Rectal smooth muscle tissue (tissue), 1 donor: ENCODE data around the gene EPHA5.

ENCODE experiments used
- H3K27ac ChIP-seq: one replicate; pipeline ENCODE4 v1.7.0; 2013; ENCODE audit warnings: low read depth, low read length, inconsistent platforms
- H3K27me3 ChIP-seq: one replicate; pipeline ENCODE4 v1.7.0; 2013; ENCODE audit warnings: low read length; ENCODE audit not compliant: control insufficient read depth, insufficient read depth
- H3K36me3 ChIP-seq: one replicate; pipeline ENCODE4 v1.7.0; 2013; ENCODE audit warnings: low read length; ENCODE audit not compliant: control insufficient read depth, insufficient read depth
- H3K4me1 ChIP-seq: one replicate; pipeline ENCODE4 v1.7.0; 2013; ENCODE audit warnings: low read length; ENCODE audit not compliant: control insufficient read depth, insufficient read depth
- H3K4me3 ChIP-seq: one replicate; pipeline ENCODE4 v1.7.0; 2013; ENCODE audit warnings: low read length
- H3K9ac ChIP-seq: one replicate; pipeline ENCODE4 v1.7.0; 2013; ENCODE audit warnings: low read length

EPHA5 gene

GRCh38 chr4:65538571-65538970 is 131.7 kb downstream of the EPHA5 start:
- H3K27ac ChIP-seq, result no peak overlapping the region
- H3K4me1 ChIP-seq, result no peaks in the 10 kb centered on the region
- H3K4me3 ChIP-seq, result no peak overlapping the region
- H3K36me3 ChIP-seq, result no peaks in the 10 kb centered on the region
- no peak overlapping the region for H3K9ac ChIP-seq
- no peaks in the 10 kb centered on the region for H3K27me3 ChIP-seq

- H3K9ac ChIP-seq, result no peak overlapping the region
- no peaks in the 10 kb centered on the region for H3K4me1 ChIP-seq
- no peak overlapping the region for H3K4me3 ChIP-seq
- H3K27me3 ChIP-seq, result no peaks in the 10 kb centered on the region
- no peaks in the 10 kb centered on the region for H3K36me3 ChIP-seq
- H3K27ac ChIP-seq, result no peak overlapping the region
These were observed 135.2 kb downstream of the EPHA5 start for GRCh38 chr4:65535113-65535512.

DNA sequence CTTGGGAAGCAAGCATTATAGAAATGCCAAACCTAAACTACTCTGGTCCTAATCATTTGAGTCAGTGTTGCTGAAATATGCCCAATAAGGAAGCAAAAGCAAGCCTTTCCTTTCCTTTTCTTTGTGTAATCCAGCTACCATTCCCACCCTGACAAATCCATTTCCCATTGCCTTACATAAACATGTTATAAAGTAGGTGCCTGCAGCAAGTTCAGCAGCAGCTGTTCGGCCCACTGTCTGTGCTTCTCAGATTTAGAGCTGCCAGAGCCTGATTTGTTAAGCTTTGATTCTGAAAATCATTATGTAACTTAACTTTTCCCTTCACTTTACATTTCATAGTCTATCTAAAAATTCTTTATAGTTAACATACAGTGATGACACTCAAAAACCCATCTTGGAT is 148.6 kb downstream of the EPHA5 start:
- Histone ChIP-seq H3K4me1 (no peaks in the 10 kb centered on the region), H3K27me3 (no peaks in the 10 kb centered on the region), H3K4me3 (no peak overlapping the region), H3K36me3 (no peaks in the 10 kb centered on the region), H3K27ac (no peak overlapping the region), H3K9ac (no peak overlapping the region)

DNA sequence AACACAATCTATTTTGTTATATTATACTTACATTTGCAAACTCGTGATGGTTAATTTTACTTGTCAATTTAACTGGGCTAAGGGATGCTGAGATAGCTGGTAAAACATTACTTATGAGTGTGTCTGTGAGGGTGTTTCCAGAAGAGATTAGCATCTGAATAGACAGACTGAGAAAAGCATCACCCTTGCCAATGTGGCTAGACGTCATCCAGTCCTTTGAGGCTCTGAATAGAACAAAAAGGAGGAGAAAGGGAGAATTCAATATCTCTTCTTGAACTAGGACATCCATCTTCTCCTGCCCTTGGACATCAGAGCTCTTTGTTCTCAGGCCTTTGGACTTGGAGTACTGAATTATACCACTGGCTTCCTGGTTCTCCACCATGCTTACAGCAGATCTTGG is 154.6 kb downstream of the EPHA5 start:
- Histone ChIP-seq H3K27me3 (no peaks in the 10 kb centered on the region), H3K9ac (no peak overlapping the region), H3K4me1 (no peaks in the 10 kb centered on the region), H3K36me3 (no peaks in the 10 kb centered on the region), H3K4me3 (no peak overlapping the region), H3K27ac (no peak overlapping the region)

- Histone ChIP-seq H3K27ac (no peak overlapping the region), H3K4me1 (no peaks in the 10 kb centered on the region), H3K27me3 (no peaks in the 10 kb centered on the region), H3K36me3 (no peaks in the 10 kb centered on the region), H3K4me3 (no peak overlapping the region), H3K9ac (no peak overlapping the region)
These were observed 159.3 kb downstream of the EPHA5 start for GRCh38 chr4:65510976-65511375.

DNA sequence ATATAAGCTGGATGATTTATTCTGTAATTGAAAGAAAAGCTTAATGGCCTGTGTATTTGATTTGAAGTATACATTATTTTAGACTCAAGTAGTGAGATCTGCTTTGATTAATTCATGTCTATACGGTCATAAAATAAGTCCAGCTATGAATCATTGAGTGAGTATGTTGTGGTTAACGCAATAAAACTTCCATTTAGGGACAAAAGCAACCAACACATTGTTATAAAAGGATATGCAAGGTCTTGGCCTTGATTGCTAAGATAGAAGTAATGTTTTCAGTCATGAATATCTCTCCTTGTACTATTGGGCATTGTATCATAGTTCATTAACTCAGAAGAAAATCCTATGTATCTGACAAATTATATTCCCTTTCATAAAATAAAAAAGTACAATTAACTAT is 162.1 kb downstream of the EPHA5 start:
- Histone ChIP-seq H3K9ac (no peak overlapping the region), H3K27ac (no peak overlapping the region), H3K4me3 (no peak overlapping the region), H3K27me3 (no peaks in the 10 kb centered on the region), H3K36me3 (no peaks in the 10 kb centered on the region), H3K4me1 (no peaks in the 10 kb centered on the region)

- H3K9ac ChIP-seq, result no peak overlapping the region
- no peaks in the 10 kb centered on the region for H3K36me3 ChIP-seq
- no peaks in the 10 kb centered on the region for H3K27me3 ChIP-seq
- H3K4me1 ChIP-seq, result no peaks in the 10 kb centered on the region
- H3K4me3 ChIP-seq, result no peak overlapping the region
- H3K27ac ChIP-seq, result no peak overlapping the region
These were observed 168.1 kb downstream of the EPHA5 start for GRCh38 chr4:65502131-65502701.

DNA sequence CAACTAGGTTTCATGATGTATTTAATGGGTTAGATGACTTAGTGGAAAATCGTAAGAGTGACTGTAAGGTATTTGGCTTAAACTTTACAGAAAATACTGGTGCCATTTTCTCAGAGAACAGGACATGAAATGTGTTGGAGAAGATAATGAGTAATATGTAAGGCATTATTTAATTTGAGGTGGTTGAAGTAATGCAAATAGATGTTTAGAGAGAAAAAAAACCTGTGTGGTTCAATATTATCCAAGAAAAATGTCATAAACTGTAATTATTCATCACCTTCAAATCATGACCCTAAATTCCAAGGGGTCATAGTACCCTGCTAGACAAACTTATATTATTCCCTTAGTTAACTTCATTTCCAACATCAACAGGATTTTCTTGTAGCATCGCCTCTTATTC is 171.7 kb downstream of the EPHA5 start:
- no peak overlapping the region for H3K27ac ChIP-seq
- no peaks in the 10 kb centered on the region for H3K27me3 ChIP-seq

DNA sequence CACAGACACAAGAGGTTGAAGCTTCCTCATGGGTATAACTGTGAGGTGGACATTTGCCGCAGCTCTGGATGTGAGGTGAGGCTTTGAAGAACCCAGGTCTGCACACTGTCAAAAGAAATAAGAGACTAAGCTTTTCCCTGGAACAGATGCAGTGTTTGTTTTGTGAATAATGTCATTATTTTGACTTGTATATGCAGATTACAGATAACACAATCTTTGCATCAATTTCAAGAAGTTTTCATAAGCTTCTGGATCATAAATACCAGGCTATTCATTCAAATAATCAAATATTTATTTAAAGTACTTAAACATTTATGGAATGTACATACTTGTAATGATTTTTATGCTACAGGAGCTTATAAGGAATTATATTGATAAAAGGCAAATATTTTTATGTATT is 174.8 kb downstream of the EPHA5 start:
- no peak overlapping the region for H3K9ac ChIP-seq
- H3K4me3 ChIP-seq, result no peak overlapping the region
- H3K27me3 ChIP-seq, result no peaks in the 10 kb centered on the region
- no peaks in the 10 kb centered on the region for H3K4me1 ChIP-seq
- H3K27ac ChIP-seq, result no peak overlapping the region
- no peaks in the 10 kb centered on the region for H3K36me3 ChIP-seq

More for the DNA sequence above, 171.7 kb downstream of the EPHA5 start:
- Histone ChIP-seq H3K4me1 (no peaks in the 10 kb centered on the region), H3K9ac (no peak overlapping the region), H3K4me3 (no peak overlapping the region), H3K36me3 (no peaks in the 10 kb centered on the region)

DNA sequence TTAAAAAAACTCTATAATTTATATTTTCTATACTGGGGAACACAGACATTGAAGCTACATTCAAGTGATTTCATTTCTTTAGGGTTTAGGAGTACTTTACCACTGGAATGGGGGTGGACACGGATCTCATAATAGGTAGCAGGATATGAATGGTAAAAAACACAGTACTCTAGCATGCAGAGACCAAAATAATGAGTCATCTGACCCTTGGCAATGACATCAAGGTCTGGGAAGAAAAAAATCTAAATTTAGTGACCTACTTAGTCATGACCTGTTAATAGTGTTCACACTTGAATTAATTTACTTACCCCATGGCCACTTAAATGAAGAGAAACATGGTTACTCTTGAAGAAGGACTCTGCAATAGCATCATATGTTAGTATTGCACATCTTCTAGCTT is 187.9 kb downstream of the EPHA5 start:
- no peaks in the 10 kb centered on the region for H3K4me1 ChIP-seq
- no peak overlapping the region for H3K9ac ChIP-seq
- H3K36me3 ChIP-seq, result no peaks in the 10 kb centered on the region
- no peak overlapping the region for H3K27ac ChIP-seq
- no peak overlapping the region for H3K4me3 ChIP-seq
- no peaks in the 10 kb centered on the region for H3K27me3 ChIP-seq

DNA sequence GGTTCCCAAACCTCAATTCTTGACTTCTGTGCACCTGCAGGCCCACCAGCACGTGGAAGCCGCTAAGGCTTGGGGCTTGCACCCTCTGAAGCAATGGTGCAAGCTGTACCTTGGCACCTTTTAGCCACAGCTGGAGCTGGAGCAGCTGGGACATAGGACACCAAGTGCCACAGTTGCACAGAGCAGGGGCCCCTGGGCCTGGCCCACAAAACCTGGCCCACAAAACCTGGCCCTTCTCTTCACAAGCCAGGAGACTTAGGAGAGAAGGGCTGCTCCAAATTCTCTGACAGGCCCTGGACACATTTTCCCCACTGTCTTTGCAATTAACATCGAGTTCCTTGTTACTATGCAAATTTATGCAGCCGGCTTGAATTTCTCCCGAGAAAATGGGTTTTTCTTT is 197.8 kb downstream of the EPHA5 start:
- H3K36me3 ChIP-seq, result no peaks in the 10 kb centered on the region
- H3K4me3 ChIP-seq, result no peak overlapping the region
- no peaks in the 10 kb centered on the region for H3K27me3 ChIP-seq
- H3K4me1 ChIP-seq, result no peaks in the 10 kb centered on the region
- no peak overlapping the region for H3K9ac ChIP-seq
- H3K27ac ChIP-seq, result no peak overlapping the region

- no peak overlapping the region for H3K27ac ChIP-seq
- H3K36me3 ChIP-seq, result no peaks in the 10 kb centered on the region
- H3K4me3 ChIP-seq, result no peak overlapping the region
- no peaks in the 10 kb centered on the region for H3K27me3 ChIP-seq
- no peak overlapping the region for H3K9ac ChIP-seq
- no peaks in the 10 kb centered on the region for H3K4me1 ChIP-seq
These were observed 203.1 kb downstream of the EPHA5 start for GRCh38 chr4:65467068-65467680.

GRCh38 chr4:65461781-65462180 is 208.5 kb downstream of the EPHA5 start:
- Histone ChIP-seq H3K4me3 (no peak overlapping the region), H3K36me3 (no peaks in the 10 kb centered on the region)

More at GRCh38 chr4:65461781-65462180, 208.5 kb downstream of the EPHA5 start:
- Histone ChIP-seq H3K9ac (no peak overlapping the region), H3K27me3 (no peaks in the 10 kb centered on the region), H3K4me1 (no peaks in the 10 kb centered on the region), H3K27ac (no peak overlapping the region)
